GM19025 (cell line): Measurements from ENCODE around the gene CASQ2.

Experiments used
- ATAC-seq: cut with Tn5 transposase; IDR thresholded peaks from one replicate; pipeline ENCODE4 v1.9.1; 2021; ENCODE audit warnings: mild to moderate bottlenecking, low read depth, moderate library complexity; ENCODE audit not compliant: unreplicated experiment

CASQ2 gene

DNA sequence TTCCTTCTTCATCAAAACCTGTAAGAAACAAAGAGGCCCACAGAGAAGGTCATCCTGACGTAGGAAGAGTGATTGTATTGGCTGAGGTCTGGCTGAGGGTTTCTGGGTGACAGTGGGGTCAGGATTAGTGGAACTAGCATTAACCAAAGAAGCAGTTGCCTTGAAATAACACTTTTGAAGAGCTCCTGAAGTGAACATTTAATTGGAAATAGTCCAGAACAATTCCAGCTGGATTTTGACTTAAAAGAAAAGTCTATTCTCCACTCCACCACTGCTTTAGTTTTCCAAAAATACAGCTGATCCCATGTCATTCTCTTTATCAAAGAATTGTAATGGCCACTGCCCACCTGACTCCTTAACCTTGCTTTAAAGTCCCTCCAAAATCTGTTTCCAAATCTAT, 27.7 kb downstream of the CASQ2 start:
- no peak for ATAC-seq

DNA sequence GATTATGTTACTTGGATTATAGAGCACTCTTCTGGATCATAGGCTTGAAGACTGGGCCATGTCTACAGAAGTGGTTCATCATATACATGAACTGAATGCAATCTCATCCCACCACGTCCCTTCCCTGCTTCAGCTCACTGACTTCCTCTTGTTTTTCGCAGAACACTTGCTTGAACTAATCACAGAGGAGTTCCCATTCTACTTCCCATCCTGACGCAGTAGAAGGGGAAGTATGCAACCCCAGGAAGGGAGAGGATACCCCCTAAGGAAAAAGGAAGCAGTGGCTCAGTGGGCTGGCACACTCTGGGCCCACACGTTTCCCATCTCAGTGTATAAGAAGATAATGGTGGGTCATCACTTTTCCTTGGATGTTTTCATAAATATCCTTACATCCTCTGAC, 36.2 kb downstream of the CASQ2 start:
- ATAC-seq = no peak

- peak; percentile 57 for ATAC-seq
Measured at GRCh38 chr1:115729756-115730155, 38.8 kb downstream of the CASQ2 start.

DNA sequence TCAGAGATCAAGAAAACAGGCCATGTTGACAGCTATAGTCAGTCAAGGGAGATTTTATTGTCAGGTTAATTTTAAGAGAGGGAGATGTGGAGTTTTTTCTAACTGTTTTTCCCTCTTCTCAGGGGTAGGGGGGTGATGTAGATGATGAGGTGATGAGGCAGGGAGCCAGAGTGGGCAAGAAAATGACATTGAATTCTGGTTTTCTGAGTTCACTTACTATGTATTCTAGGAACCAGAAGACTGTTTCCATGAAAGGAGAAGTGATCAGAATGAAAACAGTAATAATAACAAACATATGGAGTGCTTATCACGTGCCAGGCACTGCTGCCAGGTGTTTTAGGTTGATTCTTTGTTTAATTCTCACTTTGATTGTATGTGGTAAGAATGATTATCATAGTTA, 40.2 kb downstream of the CASQ2 start:
- ATAC-seq = no peak

DNA sequence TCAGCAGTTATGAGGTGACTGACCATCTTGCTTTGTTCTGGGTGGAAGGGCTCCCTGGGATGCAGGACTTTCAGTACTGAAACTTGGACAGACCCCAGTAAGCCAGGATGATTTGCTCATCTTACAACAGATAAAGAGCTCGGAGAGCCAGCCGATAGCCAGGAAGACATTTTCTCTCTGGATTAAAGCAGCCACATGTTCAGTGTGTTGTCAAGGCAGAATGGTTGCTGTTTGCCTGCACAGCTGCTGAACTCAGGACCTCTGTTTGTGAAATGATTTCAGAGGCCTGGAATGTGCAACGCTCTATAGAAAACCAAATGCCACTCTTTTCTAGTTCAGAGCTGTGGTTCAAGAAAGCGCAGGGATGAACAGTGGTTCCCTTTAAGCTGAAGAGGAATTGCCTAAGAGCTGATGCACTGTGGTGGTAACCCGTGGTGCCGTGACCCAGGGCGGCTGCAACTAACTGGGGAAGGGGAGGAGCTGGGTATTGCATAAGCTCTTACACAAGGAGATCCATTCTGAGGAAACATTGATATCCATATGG, 40.7 kb downstream of the CASQ2 start:
- ATAC-seq = no peak

DNA sequence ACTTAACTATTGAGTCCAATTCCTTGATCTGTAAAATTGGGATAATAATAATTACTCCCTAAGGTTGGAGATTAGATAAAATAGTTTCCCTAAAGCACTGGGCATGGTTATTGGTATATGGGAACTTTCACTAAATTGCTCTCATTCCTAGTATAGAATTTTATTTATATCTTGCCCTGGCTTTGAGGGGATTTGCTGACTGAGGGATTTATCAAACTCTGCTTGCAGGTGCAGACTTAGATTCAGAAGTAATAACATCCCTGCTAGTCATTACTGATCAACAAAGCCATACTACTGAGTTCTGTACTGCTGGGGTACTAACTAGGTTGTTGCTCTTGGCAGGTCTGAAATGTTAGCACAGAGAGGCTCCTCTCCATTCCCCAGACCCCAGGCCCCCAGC, 41.9 kb downstream of the CASQ2 start:
- no peak for ATAC-seq

- ATAC-seq = no peak
Measured at GRCh38 chr1:115726161-115726560, 42.4 kb downstream of the CASQ2 start.

DNA sequence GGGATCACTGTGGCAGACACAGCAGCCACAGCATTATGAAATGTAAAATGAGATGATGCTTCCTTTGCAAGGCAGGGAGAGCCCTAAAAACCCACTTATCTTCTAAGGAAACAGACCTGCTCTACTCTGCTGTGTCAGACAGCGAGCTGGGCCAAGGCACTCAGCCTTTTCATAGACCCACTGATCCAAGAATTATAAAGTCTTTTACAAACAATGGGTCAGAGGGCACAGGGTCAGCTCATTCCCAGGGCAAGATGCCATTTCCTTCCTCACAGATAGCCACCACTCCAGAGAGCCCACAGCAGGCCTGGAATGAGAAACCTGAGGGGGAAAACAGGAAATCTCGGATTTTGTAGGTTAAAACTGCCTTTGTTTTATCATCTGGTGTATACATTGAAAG, 42.9 kb downstream of the CASQ2 start:
- no peak for ATAC-seq

DNA sequence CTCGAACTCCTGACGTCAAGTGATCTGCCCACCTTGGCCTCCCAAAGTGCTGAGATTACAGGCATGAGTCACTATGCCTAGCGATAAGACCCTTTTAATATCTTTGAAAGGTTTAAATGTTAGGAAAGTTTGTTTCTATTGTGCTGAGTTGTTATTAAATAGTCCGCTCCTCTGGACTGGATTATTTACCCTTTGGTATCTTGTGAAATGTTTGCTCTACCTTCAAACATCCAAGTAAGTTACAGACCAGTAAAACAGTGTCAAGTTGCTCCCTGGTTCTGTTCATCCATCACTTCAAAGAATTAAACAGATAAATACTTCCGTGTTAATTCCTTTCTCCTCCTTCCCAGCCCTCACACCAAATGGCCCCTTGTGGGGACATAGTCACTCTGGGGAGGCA, 44.8 kb downstream of the CASQ2 start:
- no peak for ATAC-seq

DNA sequence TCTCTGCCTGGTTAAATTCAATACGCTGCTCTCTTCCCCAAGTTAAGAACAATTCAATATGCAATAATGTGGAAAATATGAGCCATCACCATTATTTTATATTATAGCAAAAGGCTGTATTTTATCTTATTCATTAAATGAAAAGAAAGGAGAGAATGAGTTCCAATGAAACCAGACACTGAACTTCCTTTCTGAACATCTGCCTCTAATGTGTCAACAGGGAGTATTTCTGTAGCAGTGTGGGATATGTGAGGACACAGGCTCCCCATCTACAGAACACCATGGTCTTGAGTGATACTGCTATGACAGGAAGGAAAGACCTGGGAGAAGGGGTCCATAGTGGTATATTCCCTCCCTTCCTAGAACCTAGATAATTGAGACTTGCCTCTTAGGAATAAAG, 46.3 kb downstream of the CASQ2 start:
- ATAC-seq = no peak

DNA sequence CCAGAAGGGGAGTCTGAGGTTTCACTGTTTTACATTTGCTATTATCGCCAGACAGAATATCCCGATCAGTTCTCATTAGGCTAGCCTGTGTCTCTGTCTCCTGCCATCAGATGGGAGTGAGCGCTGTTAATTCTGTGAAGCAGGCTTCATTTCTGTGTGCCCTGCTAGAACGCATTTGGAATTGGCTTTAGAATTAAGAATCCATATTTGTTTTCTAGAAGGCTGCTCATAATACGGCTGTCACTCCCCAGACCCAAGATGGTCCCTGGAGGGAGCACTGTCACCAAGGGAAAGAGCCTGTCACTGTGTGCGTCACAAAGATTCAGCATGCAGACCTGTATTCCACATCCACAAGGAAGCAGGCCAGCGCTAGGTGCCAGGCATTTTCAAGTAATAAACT, 49.2 kb downstream of the CASQ2 start:
- no peak for ATAC-seq

GRCh38 chr1:115718011-115718754, 50.3 kb downstream of the CASQ2 start:
- no peak for ATAC-seq

DNA sequence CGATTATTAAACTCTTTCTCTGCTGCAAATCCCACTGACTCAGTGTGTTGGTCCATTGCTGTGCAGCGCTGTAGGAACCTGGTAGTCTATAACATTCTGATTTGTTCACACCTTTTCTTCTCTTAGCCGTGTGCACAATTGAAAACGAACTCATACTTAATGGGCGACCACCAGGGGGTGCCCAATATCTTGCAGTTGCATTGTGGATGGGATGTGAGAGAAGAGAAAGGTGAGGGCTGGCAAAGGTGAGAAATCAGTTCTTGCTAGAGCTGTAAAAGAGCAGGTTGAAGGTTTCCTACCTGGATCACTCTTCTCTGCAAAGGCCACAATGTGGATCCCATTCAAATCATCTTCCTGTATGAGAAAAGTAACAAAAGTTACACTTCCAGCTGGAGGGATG, 51.0 kb downstream of the CASQ2 start:
- ATAC-seq = no peak

DNA sequence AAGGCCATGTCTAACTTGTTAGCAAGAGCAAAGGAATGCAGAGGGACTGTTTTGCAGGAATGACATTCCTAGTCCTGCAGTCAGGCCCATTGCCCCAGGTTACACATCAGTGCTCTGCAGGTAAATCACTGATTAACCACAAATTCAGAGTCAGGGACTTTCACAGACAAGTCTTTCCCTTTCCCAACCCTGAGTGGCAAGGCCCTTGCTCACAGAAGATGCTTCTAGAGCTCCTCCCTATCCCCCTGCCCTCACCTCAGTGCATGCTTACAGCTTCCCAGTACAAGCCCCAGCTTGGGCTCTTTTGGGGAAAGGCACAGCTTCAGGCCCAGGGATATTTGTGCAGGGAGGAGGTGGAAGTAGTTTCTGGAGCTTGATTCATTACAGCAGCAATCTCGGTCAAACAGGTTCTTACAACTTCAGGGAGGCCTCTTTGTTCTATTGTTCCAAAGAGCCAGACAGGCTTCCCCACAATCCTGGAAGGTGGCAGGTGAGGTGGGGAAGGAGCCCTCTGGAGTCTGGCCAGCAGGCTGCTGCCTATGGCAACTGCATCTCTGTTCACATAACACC, 53.9 kb downstream of the CASQ2 start:
- no peak for ATAC-seq

DNA sequence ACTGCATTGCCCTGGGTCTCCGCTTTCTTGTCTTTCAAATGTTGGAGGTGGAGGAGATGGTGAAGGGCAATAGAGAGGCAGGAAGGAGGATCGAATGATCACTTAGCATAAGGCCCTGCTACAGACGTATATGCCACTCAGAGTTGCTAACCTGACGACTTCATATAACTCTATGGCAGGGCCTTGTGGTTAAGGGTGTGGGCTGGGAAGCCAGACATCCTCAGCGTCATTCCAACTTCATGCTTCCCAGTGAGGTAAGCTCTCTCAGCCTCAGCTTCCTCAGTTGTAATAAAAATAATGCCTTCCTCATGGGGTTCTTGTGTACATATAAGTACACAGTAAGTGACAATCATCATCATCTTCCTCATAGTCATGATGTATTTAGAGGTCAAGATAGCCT, 54.6 kb downstream of the CASQ2 start:
- ATAC-seq = no peak

- no peak for ATAC-seq
Measured at GRCh38 chr1:115712911-115713609, 55.5 kb downstream of the CASQ2 start.

GRCh38 chr1:115710859-115711624, 57.5 kb downstream of the CASQ2 start:
- no peak for ATAC-seq

GRCh38 chr1:115706587-115707425, 61.7 kb downstream of the CASQ2 start:
- no peak for ATAC-seq

DNA sequence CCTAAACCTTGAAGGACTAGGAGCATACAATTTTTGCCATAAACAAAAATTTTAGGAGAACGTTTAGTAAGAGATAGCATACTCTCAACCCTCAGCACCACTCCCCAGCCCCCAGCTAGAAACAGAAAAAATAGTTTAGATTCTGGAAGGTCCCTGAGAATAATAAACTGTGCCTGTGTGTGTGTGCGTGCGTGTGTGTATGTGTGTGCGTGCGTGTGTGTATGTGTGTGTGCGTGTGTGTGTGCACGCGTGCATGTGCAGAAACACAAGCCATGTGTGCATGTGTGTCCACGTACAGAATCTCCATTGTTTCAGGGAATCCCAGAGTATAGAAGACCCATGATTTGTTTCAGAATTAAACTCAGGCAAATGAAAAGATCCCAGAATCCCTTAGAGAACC, 62.6 kb downstream of the CASQ2 start:
- no peak for ATAC-seq
